ENCODE measurements around the gene UTP18. TPM values are rescaled to one million over a fixed set of nuclear protein-coding genes. Genes with fewer than 3 reads are reported as not detected.
"Not testable (repeated sequence)": the region's sequence is repeated elsewhere in the genome, so short reads cannot be mapped to it uniquely, and the experiment has no call there.

Gene UTP18
- polyA plus RNA-seq, 3 donors from 2014 or later: 28.1 to 44.5 (median 35.9) TPM

DNA sequence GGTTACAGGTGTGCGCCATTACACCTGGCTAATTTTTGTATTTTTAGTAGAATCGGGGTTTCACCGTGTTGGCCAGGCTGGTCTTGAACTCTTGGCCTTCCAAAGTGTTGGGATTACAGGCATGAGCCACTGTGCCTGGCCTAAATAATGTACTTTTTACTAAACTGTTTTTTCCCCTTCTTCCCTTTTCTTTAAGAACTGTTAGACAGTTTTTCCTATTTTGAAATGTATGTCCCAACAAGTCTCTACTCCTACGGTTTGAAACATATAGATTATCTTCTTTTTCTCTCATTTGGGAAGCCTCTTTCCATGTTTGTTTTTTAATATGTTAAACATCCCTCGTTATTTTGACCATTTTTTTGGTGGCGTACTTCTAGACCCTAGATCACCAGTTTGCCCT is 9.6 kb downstream of the UTP18 start:
- no peak for DNase-seq
- Mint-ChIP-seq H3K27me3 (ENCODE audit: low read depth in 3 of 3) (peaks cover 0 to 2% (median 0%) of the 10 kb centered on the region in 3 donors), H3K4me3 (no peak overlapping the region), H3K27ac (peak overlapping the region in 1 of 6 donors; percentile 29), H3K9me3 (no peaks in the 10 kb centered on the region), H3K4me1 (peaks cover 4 to 37% of the 10 kb centered on the region in 2 donors), H3K36me3 (peaks cover 24 to 52% (median 30%) of the 10 kb centered on the region in 3 donors)

DNA sequence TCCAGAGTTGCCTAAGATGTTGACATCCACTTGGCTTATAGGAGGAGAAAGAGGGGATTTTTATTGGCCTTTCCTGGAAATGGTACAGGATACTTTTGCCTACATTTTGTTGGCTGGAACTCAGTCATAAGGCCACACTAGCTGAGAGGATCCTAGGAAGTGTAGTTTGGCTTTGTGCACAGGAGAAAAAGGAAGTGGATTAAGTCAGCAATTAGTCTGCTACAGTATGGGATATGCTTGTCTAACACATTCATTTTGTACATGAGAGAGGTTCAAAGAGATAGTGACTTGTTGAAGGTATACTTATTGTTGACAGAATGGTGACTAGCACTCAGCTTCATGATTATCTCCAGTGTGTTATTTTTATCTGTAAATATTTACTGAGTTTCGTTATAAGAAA is 10.3 kb downstream of the UTP18 start:
- no peaks in the 10 kb centered on the region for H3K9me3 Mint-ChIP-seq
- peaks cover 23 to 55% (median 30%) of the 10 kb centered on the region in 3 donors for H3K36me3 Mint-ChIP-seq
- peaks cover 4 to 37% of the 10 kb centered on the region in 2 donors for H3K4me1 Mint-ChIP-seq
- peaks cover 0 to 2% (median 0%) of the 10 kb centered on the region in 3 donors for H3K27me3 Mint-ChIP-seq (ENCODE audit: low read depth in 3 of 3)
- H3K27ac Mint-ChIP-seq: no peak overlapping the region
- no peak for DNase-seq
- H3K4me3 Mint-ChIP-seq: no peak overlapping the region

DNA sequence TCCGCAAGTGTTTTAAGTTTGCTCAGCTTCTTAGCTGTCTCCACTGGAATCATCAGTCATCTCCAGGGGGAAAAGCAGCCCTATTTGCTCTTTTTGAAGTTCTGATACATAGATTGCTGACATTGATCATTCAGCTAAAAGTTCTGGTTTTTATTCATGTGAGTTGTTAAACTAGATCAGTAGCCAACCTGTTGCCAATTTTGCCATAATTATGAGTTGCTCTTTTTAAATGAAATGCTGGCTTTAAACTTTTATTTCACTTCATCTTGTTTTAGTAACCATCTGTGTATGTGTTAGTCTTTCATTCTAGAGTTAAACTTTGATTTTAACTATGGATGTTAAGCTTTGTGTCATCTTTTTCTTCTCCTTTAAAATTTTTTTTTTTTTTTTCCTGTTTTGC is 12.5 kb downstream of the UTP18 start:
- H3K9me3 Mint-ChIP-seq: no peaks in the 10 kb centered on the region
- peak overlapping the region in 1 of 6 donors; percentile 16 for H3K27ac Mint-ChIP-seq
- peaks cover 18 to 62% (median 36%) of the 10 kb centered on the region in 3 donors for H3K36me3 Mint-ChIP-seq
- no peaks in the 10 kb centered on the region for H3K27me3 Mint-ChIP-seq (ENCODE audit: low read depth in 3 of 3)
- no peak for DNase-seq
- H3K4me1 Mint-ChIP-seq: peaks cover 2 to 30% of the 10 kb centered on the region in 2 donors
- no peak overlapping the region for H3K4me3 Mint-ChIP-seq

DNA sequence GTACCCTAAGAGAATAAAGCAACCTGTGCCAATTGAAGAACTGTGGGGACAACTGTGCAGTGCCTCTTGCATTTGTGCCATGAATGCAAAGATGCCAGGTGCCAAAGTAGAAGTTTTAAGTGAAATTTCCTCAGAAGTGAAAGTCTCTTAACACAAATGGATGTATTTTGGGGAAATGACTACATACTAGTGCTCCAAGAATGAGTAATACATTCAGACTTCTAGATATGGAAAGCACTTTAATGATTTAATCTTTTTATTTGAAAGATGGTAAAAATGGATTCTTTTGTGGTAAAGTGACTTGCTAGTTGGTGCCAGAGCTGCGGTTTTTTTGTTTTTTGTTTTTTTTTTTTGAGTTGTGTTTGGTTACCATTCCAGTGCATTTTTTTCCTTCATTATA is 15.0 kb downstream of the UTP18 start:
- Mint-ChIP-seq H3K36me3 (peaks cover 21 to 73% (median 37%) of the 10 kb centered on the region in 3 donors), H3K4me3 (no peak overlapping the region), H3K27ac (no peak overlapping the region), H3K4me1 (peaks cover 2 to 19% of the 10 kb centered on the region in 2 donors), H3K9me3 (no peaks in the 10 kb centered on the region), H3K27me3 (ENCODE audit: low read depth in 3 of 3) (no peaks in the 10 kb centered on the region)
- DNase-seq: no peak

GRCh38 chr17:51279183-51279582 is 18.8 kb downstream of the UTP18 start:
- no peaks in the 10 kb centered on the region for H3K4me1 Mint-ChIP-seq
- DNase-seq: no peak
- no peak overlapping the region for H3K27ac Mint-ChIP-seq
- peaks cover 25 to 74% (median 51%) of the 10 kb centered on the region in 3 donors for H3K36me3 Mint-ChIP-seq
- no peaks in the 10 kb centered on the region for H3K9me3 Mint-ChIP-seq
- no peak overlapping the region for H3K4me3 Mint-ChIP-seq
- peaks cover 0 to 2% (median 0%) of the 10 kb centered on the region in 3 donors for H3K27me3 Mint-ChIP-seq (ENCODE audit: low read depth in 3 of 3)

GRCh38 chr17:51287412-51287811 is 27.1 kb downstream of the UTP18 start:
- Mint-ChIP-seq H3K27me3 (ENCODE audit: low read depth in 3 of 3) (peaks cover 0 to 4% (median 0%) of the 10 kb centered on the region in 3 donors), H3K27ac (peak overlapping the region in 3 of 6 donors; percentile 41 to 59 (median 41)), H3K4me1 (no peaks in the 10 kb centered on the region), H3K36me3 (peaks cover 26 to 32% (median 26%) of the 10 kb centered on the region in 3 donors), H3K9me3 (no peaks in the 10 kb centered on the region), H3K4me3 (no peak overlapping the region)
- no peak for DNase-seq

DNA sequence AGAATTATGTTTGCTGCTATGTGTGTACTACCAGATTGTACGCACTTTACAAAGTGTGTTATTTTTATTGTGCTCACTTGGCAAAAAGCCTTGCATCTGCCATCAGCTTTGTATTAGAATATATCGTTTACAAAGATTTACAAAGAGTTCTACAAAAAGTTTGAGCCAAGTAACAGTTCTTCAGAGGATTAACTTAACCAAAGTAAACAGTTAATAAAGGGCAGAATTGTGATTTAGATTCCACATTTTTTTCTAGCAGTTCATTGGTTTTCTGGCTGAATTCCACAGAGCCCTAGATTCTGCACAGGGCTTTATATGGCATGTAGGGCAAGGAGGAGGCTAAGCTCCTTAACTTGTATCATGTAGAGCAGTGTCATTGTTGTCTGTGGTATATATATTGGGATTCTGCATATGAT is 29.4 kb downstream of the UTP18 start:
- Mint-ChIP-seq H3K4me1 (no peaks in the 10 kb centered on the region), H3K4me3 (no peak overlapping the region), H3K36me3 (peaks cover 31 to 40% (median 39%) of the 10 kb centered on the region in 3 donors)

GRCh38 chr17:51294338-51294737 is 34.0 kb downstream of the UTP18 start:
- not testable (repeated sequence) for H3K4me3 Mint-ChIP-seq; H3K27me3 Mint-ChIP-seq (ENCODE audit: low read depth in 3 of 3); H3K27ac Mint-ChIP-seq; DNase-seq; H3K9me3 Mint-ChIP-seq
- Mint-ChIP-seq H3K36me3 (peaks cover 16 to 40% (median 28%) of the 10 kb centered on the region in 3 donors), H3K4me1 (peaks cover 5 to 11% of the 10 kb centered on the region in 2 donors)

More for the DNA sequence above, 29.4 kb downstream of the UTP18 start:
- Mint-ChIP-seq H3K27ac (peak overlapping the region in 2 of 6 donors; percentile 11 to 66), H3K9me3 (no peaks in the 10 kb centered on the region), H3K27me3 (ENCODE audit: low read depth in 3 of 3) (peaks cover 0 to 6% (median 0%) of the 10 kb centered on the region in 3 donors)
- DNase-seq: no peak

GRCh38 chr17:51298508-51299371 is 38.4 kb downstream of the UTP18 start:
- H3K27ac Mint-ChIP-seq: peak overlapping the region in 1 of 6 donors; percentile 5
- DNase-seq: peak in 1 of 3 donors; percentile 5
- H3K36me3 Mint-ChIP-seq: peaks cover 4 to 19% (median 9%) of the 10 kb centered on the region in 3 donors
- no peak overlapping the region for H3K4me3 Mint-ChIP-seq
- H3K27me3 Mint-ChIP-seq (ENCODE audit: low read depth in 3 of 3): peaks cover 0 to 2% (median 0%) of the 10 kb centered on the region in 3 donors
- no peaks in the 10 kb centered on the region for H3K9me3 Mint-ChIP-seq
- peaks cover 5 to 11% of the 10 kb centered on the region in 2 donors for H3K4me1 Mint-ChIP-seq

GRCh38 chr17:51299859-51300258 is 39.5 kb downstream of the UTP18 start:
- H3K27ac Mint-ChIP-seq: no peak overlapping the region
- peaks cover 0 to 12% (median 5%) of the 10 kb centered on the region in 3 donors for H3K36me3 Mint-ChIP-seq
- peaks cover 5 to 11% of the 10 kb centered on the region in 2 donors for H3K4me1 Mint-ChIP-seq
- DNase-seq: no peak
- H3K9me3 Mint-ChIP-seq: no peaks in the 10 kb centered on the region
- H3K4me3 Mint-ChIP-seq: no peak overlapping the region
- peaks cover 0 to 2% (median 0%) of the 10 kb centered on the region in 3 donors for H3K27me3 Mint-ChIP-seq (ENCODE audit: low read depth in 3 of 3)

- Mint-ChIP-seq H3K4me1 (no peaks in the 10 kb centered on the region), H3K36me3 (peaks cover 4 to 7% (median 5%) of the 10 kb centered on the region in 3 donors), H3K4me3 (no peak overlapping the region), H3K9me3 (peaks cover under 1 to 29% (median 10%) of the 10 kb centered on the region in 6 donors), H3K27me3 (ENCODE audit: low read depth in 3 of 3) (peaks cover 2 to 21% (median 9%) of the 10 kb centered on the region in 3 donors), H3K27ac (no peak overlapping the region)
- no peak for DNase-seq
Observed at GRCh38 chr17:51305182-51305581, 44.8 kb downstream of the UTP18 start.

DNA sequence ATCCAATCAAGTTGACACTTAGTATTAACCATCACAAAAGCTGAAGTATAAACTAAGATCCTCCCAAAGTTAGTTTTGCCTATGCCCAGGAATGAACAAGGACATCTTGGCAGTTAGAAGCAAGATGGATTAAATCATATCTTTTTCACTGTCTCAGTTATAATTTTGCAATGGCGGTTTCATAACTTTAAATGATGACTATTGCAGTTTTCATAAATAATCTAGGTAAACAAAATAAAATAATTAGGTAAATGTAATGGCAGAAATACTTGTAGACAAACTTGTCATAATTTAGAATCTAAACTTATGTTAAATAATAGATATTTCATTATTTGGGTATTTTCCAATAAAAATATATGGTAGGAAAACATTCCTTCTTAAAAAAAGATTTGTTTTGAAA is 51.7 kb downstream of the UTP18 start:
- H3K4me1 Mint-ChIP-seq, H3K4me3 Mint-ChIP-seq, DNase-seq, H3K36me3 Mint-ChIP-seq, H3K27ac Mint-ChIP-seq: not testable (repeated sequence)
- H3K9me3 Mint-ChIP-seq: peaks cover 0 to 23% (median 4%) of the 10 kb centered on the region in 6 donors
- H3K27me3 Mint-ChIP-seq (ENCODE audit: low read depth in 3 of 3): peaks cover 6 to 16% (median 7%) of the 10 kb centered on the region in 3 donors

DNA sequence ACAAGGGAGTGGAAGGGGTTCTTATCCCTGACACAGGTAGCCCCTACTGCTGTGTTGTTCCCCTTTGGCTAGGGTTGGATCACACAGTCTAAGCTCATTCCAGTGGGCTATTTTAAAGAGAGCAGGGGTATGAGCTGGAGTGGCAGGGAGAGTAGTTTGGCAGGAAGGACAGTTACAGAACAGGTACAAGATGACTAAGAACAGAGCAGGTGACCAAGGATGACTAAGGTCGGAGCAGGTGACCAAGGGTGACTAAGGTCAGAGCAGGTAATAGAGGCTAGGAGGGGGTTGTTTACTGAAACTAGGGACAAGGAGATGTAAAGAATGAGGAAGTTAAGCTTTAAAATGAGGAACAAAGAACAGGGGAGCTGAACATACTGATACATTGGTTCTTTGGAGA is 58.8 kb downstream of the UTP18 start:
- Mint-ChIP-seq H3K27ac (no peak overlapping the region), H3K9me3 (peaks cover 0 to 2% (median 0%) of the 10 kb centered on the region in 6 donors), H3K4me3 (no peak overlapping the region)

GRCh38 chr17:51322390-51323029 is 62.2 kb downstream of the UTP18 start:
- DNase-seq: peak in 1 of 3 donors; percentile 2
- Mint-ChIP-seq H3K4me1 (no peaks in the 10 kb centered on the region), H3K36me3 (no peaks in the 10 kb centered on the region), H3K27me3 (ENCODE audit: low read depth in 3 of 3) (peaks cover 0 to 14% (median 5%) of the 10 kb centered on the region in 3 donors), H3K4me3 (no peak overlapping the region), H3K9me3 (peaks cover 0 to 2% (median 0%) of the 10 kb centered on the region in 6 donors), H3K27ac (no peak overlapping the region)

More for the DNA sequence above, 58.8 kb downstream of the UTP18 start:
- DNase-seq: no peak
- H3K4me1 Mint-ChIP-seq: no peaks in the 10 kb centered on the region
- peaks cover 0 to 13% (median 5%) of the 10 kb centered on the region in 3 donors for H3K27me3 Mint-ChIP-seq (ENCODE audit: low read depth in 3 of 3)
- no peaks in the 10 kb centered on the region for H3K36me3 Mint-ChIP-seq
